HFF-Myc (cell line): Measurements from ENCODE around the gene CYB5R3.

ENCODE experiments used
- DNase-seq: peaks from one replicate; pipeline ENCODE4 v3.0.0-alpha.2; 2011; ENCODE audit warnings: low read depth; ENCODE audit errors: extremely low read depth
- H3K4me3 ChIP-seq: replicated peaks from 2 replicates; pipeline ENCODE4 v1.5.1; 2011; ENCODE audit warnings: low read depth, mild to moderate bottlenecking, control low read depth, low read length
- CTCF ChIP-seq: IDR thresholded peaks from 2 replicates; pipeline ENCODE4 v1.5.1; 2012; ENCODE audit warnings: mild to moderate bottlenecking, low read depth, low read length, control low read depth; ENCODE audit errors: missing control alignments

The CYB5R3 gene

GRCh38 chr22:42615092-42615859 lies 33.9 kb downstream of the CYB5R3 start:
- H3K4me3 ChIP-seq: peak overlapping the region; percentile 67
- no peak for TF ChIP-seq CTCF
- peak; percentile 99 for DNase-seq

- peak within 1 kb of the TSS; percentile 67 for H3K4me3 ChIP-seq
- DNase-seq: peak; percentile 94
- TF ChIP-seq CTCF: peak; percentile 26
These were observed 34.7 kb downstream of the CYB5R3 start, which contains the start of gene POLDIP3 for GRCh38 chr22:42614312-42615091. TSS of gene POLDIP3 (minus strand) at chr22:42614883. CDS start at chr22:42614857, 26 bp downstream.

- no peak for DNase-seq
- H3K4me3 ChIP-seq: peak overlapping the region; percentile 67
- TF ChIP-seq CTCF: no peak
These were observed 35.3 kb downstream of the CYB5R3 start for GRCh38 chr22:42613872-42614301.

- no peak for TF ChIP-seq CTCF
These were observed 36.9 kb downstream of the CYB5R3 start for GRCh38 chr22:42612336-42612735.

GRCh38 chr22:42611051-42611450 lies 38.1 kb downstream of the CYB5R3 start:
- no peak for DNase-seq
- no peak overlapping the region for H3K4me3 ChIP-seq
- no peak for TF ChIP-seq CTCF

More at GRCh38 chr22:42612336-42612735, 36.9 kb downstream of the CYB5R3 start:
- no peak overlapping the region; the same call in 1 of the 2 replicates for H3K4me3 ChIP-seq
- no peak for DNase-seq

- no peak for TF ChIP-seq CTCF
- no peak overlapping the region for H3K4me3 ChIP-seq
- no peak for DNase-seq
These were observed 39.0 kb downstream of the CYB5R3 start for GRCh38 chr22:42610186-42610585.
